ENCODE measurements around the gene UBE2Q2.
"Not testable (repeated sequence)": the region's sequence is repeated elsewhere in the genome, so short reads cannot be mapped to it uniquely, and the experiment has no call there.

UBE2Q2 gene

DNA sequence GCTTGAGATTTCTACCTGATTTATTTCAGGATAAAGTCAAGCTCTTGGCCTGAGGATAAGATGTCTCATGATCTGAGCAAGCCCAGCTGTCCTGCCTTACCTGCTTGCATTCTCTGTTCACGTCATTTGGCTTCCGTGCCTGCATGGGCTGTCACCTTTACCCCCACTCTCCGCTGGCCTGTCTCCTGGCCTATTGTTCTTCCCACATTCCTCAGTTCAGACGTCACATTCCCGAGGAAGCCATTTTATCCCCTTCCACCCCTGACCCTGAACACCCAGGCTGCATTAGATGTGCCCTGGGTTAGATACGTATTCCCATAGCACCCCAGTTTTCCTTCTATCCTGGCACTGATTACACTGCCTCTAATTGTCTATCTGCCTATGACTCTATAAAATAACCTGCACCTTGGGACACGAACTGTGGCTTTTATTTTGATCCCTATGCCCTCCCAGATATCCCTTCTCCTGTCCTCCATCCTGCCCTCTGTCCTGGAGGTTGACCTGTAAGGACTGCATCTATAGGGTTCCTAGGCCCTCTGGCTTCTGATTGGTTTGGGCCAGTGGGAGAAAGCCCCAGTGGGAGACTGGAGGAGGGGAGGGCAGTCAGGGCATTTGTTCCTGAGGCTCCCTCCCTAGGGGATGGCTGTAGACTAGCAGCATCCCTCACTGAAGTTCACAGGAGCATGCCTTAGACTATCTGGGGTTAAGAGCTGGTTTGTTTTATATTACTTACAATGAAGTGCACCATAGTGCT lies 19.2 kb upstream of the UBE2Q2 start:
- DNase-seq (ENCODE audit: low read depth) = no peak

DNA sequence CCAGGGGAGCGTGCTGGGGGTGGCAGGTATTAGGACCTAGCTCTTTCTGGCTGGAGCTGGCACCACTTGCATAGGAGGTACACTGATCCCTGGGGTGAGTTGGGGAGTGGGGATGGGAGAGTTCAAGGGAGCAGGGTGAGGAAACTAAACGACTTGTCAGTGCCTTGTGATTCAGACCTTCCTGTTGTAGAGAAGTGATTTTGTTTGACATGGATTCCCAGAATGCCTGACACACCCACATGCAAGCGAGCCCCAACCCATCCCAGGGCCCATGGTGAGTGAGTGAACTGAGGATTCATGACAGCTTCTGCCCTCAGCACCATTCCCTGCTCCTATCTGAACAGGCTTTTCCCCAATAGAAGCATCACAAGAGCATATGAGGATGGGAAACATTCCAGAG lies 15.6 kb upstream of the UBE2Q2 start:
- DNase-seq (ENCODE audit: low read depth) = no peak

- no peak for DNase-seq (ENCODE audit: low read depth)
These were observed 14.8 kb upstream of the UBE2Q2 start for GRCh38 chr15:75828429-75828828.

- DNase-seq (ENCODE audit: low read depth) = no peak
These were observed 12.1 kb upstream of the UBE2Q2 start for GRCh38 chr15:75830910-75831805.

DNA sequence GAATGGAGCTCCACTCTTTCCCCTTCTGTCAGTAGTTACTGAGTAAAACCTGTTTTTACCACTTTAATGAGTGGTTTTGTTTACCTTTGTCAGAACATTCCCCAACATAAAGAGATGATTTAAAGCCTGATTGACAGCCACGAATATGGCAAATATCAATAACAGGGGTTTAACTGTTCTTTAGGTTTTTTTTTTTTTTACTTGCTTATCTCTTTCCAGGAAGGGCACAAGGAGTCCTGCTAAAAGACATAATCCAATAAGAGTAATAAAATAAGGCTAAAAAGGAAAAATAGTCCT lies 11.5 kb upstream of the UBE2Q2 start:
- no peak for DNase-seq (ENCODE audit: low read depth)

- DNase-seq (ENCODE audit: low read depth) = no peak
These were observed 11.1 kb upstream of the UBE2Q2 start for GRCh38 chr15:75832114-75832513.

- no peak for DNase-seq (ENCODE audit: low read depth)
These were observed 9.2 kb upstream of the UBE2Q2 start for GRCh38 chr15:75834021-75834420.

DNA sequence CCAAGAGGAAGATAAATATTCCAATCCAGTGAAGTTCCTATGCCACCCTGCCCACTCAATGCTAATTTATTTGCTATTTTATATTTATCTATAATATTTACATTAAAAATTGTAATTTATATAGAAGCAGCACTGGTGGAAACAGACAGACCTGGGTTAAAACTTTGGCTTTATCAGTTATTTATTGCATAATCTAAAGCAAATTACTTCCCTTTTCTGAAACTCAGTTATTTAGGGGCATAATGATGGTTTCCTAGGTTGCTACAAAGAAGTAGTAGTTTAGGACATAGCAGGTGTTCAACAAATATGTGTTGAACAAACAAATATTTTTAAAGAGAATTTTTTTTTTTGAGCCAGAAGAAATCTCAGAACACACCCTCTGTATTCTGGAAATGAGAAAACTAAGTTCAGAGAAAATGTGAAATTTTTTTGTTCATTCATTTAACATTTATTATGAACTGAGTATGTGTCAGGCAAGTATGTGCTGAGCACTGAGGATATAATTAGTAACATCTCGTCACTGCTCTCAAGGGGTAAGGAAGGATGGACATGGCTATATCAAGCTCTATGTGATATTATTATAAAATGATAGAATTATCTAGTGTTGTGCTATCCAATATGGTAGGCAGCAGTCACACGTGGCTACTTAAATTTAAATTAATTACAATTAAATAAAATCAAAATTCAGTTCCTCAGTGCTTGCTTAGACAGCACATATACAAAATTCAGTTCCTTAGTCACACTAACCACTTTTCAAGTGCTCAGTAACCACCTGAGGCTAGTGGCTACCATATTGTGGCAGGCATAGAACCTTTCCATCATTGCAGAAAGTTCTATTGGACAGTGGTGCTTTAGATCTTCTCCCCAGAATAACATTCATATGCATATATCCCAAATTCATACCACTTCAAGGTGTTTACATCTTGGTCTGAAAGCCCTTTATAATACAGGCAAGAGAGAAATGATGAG lies 7.0 kb upstream of the UBE2Q2 start:
- DNase-seq (ENCODE audit: low read depth) = no peak

GRCh38 chr15:75836959-75837334 lies 6.3 kb upstream of the UBE2Q2 start:
- DNase-seq (ENCODE audit: low read depth) = peak; percentile 18

GRCh38 chr15:75840659-75841058 lies 2.6 kb upstream of the UBE2Q2 start:
- no peak for DNase-seq (ENCODE audit: low read depth)

DNA sequence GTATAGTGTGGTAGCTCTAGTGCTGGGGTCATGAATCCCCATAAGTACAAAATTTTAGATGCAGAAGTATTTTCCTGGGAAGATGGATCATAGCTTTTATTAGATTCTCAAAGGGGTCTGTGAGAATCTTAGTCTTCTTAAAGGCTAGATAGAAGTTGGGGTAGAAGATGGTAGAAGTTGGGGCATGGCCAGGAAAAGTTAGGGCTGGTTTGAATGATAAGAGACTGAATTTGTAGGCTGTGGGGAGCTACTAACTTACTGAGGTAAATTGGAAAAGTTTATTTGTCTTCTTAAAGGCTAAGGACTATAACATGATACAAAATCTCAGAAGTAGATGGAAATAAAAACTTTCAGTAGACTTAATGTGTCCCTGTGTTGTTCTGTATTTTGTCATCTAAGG lies 1.6 kb upstream of the UBE2Q2 start:
- DNase-seq (ENCODE audit: low read depth) = no peak

GRCh38 chr15:75843678-75844581 lies 683 bp downstream of the UBE2Q2 start:
- DNase-seq (ENCODE audit: low read depth) = peak; percentile 18

- DNase-seq (ENCODE audit: low read depth) = no peak
These were observed 1.5 kb downstream of the UBE2Q2 start for GRCh38 chr15:75844629-75845335.

DNA sequence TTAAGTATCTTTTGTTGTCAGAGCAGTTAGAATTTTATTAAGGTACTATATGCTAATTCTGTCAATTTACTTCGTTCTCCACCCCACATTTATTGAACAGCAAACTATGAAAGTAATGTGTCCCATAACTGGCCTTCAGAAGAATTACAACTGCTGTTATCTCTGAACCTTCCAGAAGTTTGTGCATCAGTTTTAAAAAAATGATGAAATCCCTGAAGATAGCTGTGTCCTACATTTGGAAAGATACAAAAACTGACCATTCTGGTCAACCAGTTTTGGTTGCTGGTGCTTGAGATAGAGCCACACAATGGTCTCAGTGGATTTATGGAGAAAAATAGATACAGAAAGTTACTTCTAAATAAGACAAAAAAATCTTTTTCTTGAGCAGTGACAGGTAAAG lies 5.9 kb downstream of the UBE2Q2 start:
- DNase-seq (ENCODE audit: low read depth) = no peak

- no peak for DNase-seq (ENCODE audit: low read depth)
These were observed 7.5 kb downstream of the UBE2Q2 start for GRCh38 chr15:75850708-75851107.

- not testable (repeated sequence) for DNase-seq (ENCODE audit: low read depth)
These were observed 8.3 kb downstream of the UBE2Q2 start for GRCh38 chr15:75851566-75851965.

GRCh38 chr15:75857886-75858285 lies 14.6 kb downstream of the UBE2Q2 start:
- no peak for DNase-seq (ENCODE audit: low read depth)

DNA sequence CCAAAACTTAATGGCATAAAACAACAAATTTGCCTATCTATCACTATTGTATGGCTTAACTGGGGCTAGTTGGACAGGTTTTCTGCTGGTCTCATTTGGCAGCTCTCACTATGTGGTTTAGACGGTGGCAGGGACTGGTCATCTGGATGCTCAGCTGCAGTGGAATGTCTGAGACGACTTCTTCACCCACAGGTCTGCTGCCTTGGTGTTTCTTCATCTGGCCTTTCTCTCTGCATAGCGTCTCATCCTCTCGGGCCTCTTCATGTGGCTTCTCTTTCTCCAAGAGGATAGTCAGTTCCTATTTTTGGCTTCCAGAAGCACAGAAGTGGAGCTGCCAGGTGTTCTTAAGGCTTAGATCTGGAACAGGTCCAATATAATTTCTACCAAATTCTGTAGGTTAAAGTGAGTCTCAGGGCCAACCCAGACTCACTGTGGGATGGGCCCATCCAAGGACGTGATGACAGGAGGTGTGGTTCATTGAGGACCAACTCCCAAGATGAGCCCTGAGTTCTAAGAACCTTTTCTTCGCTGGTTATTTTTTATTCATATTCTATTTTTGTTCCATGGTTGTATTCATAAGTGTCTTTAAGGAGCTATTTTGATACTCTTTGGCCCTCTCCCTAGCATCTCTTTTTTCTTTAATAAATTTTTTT lies 18.6 kb downstream of the UBE2Q2 start:
- no peak for DNase-seq (ENCODE audit: low read depth)

GRCh38 chr15:75862796-75863195 lies 19.5 kb downstream of the UBE2Q2 start:
- no peak for DNase-seq (ENCODE audit: low read depth)

Data from activated gamma-delta T cell treated with anti-CD3 and anti-CD28 coated beads, Interleukin-2, amount 50 U/mL, for 16 hours (primary cell).